CD4-positive, alpha-beta memory T cell (primary cell): ENCODE measurements around the gene ELMO2. TPM values are rescaled to one million over a fixed set of nuclear protein-coding genes. Genes with fewer than 3 reads are reported as not detected.

Source experiments
- CTCF ChIA-PET: fragments of 350-600 bp; sonication (Branson Sonifier 250); formaldehyde crosslinking; loops from one replicate; lab custom pipeline; 2021; ENCODE audit warnings: inconsistent platforms; ENCODE audit not compliant: partially characterized antibody; lab: Charles Lee
- POLR2A ChIA-PET: fragments of 350-600 bp; sonication (Branson Sonifier 250); formaldehyde crosslinking; loops from one replicate; lab custom pipeline; 2021; ENCODE audit not compliant: partially characterized antibody; lab: Charles Lee
- DNase-seq, 5 donors: peaks; one replicate each; pipeline versions ENCODE4 v3.0.0 to v3.0.0-alpha.2; 2020 to 2022; ENCODE audit warnings: mixed read lengths in 1 of 5
- H3K27ac ChIP-seq: one replicate; pipeline ENCODE4 v1.7.0; 2013; ENCODE audit warnings: low read depth, low read length
- H3K27me3 ChIP-seq: 2 replicates; pipeline ENCODE4 v1.7.0; 2013; ENCODE audit warnings: mild to moderate bottlenecking, low read length, moderate library complexity; ENCODE audit not compliant: insufficient read depth
- H3K36me3 ChIP-seq: 2 replicates; pipeline ENCODE4 v1.7.0; 2013; ENCODE audit warnings: mild to moderate bottlenecking, low read length, moderate library complexity; ENCODE audit not compliant: insufficient read depth
- H3K4me1 ChIP-seq: 2 replicates; pipeline ENCODE4 v1.7.0; 2013; ENCODE audit warnings: mild to moderate bottlenecking, low read length, moderate library complexity; ENCODE audit not compliant: insufficient read depth
- H3K4me3 ChIP-seq, 2 donors: one replicate each; pipeline ENCODE4 v1.7.0; 2013; ENCODE audit warnings: low read length in 2 of 2, mild to moderate bottlenecking in 1 of 2
- H3K9me3 ChIP-seq, 2 donors: one replicate each; pipeline ENCODE4 v1.7.0; 2013; ENCODE audit warnings: low read length in 2 of 2, control low read depth in 1 of 2; ENCODE audit not compliant: control insufficient read depth in 1 of 2
- H3K27ac Mint-ChIP-seq, 7 donors: one replicate each; pipeline ENCODE4 v1.8.0; 2020 to 2021; ENCODE audit warnings: mixed read lengths in 7 of 7, mild to moderate bottlenecking in 6 of 7, inconsistent platforms in 3 of 7, moderate library complexity in 3 of 7
- H3K27me3 Mint-ChIP-seq, 2 donors: one replicate each; pipeline ENCODE4 v1.8.0; 2020 to 2021; ENCODE audit warnings: mixed read lengths in 2 of 2
- H3K36me3 Mint-ChIP-seq, 2 donors: one replicate each; pipeline ENCODE4 v1.8.0; 2020 to 2021; ENCODE audit warnings: mixed read lengths in 2 of 2, inconsistent platforms in 1 of 2, mild to moderate bottlenecking in 1 of 2
- H3K4me1 Mint-ChIP-seq, 4 donors: one replicate each; pipeline ENCODE4 v1.8.0; 2020 to 2021; ENCODE audit warnings: mixed read lengths in 4 of 4, mild to moderate bottlenecking in 1 of 4
- H3K4me3 Mint-ChIP-seq, 8 donors: one replicate each; pipeline ENCODE4 v1.8.0; 2020 to 2021; ENCODE audit warnings: mixed read lengths in 8 of 8, mild to moderate bottlenecking in 7 of 8, moderate library complexity in 6 of 8, inconsistent platforms in 3 of 8
- H3K9me3 Mint-ChIP-seq, 8 donors: one replicate each; pipeline ENCODE4 v1.8.0; 2020 to 2021; ENCODE audit warnings: mixed read lengths in 8 of 8, mild to moderate bottlenecking in 5 of 8, inconsistent platforms in 3 of 8, moderate library complexity in 1 of 8
- intact Hi-C: fragments of 100-400 bp; cut with micrococcal nuclease; formaldehyde crosslinking; loops from one replicate; pipeline ENCODE4 v1.15.1; 2023
- polyA plus RNA-seq, 2 donors: library from polyadenylated mRNA; unstranded; fragments of 300-500 nt; fragmentation: Illumina TruSeq; gene quantifications; one replicate each; pipeline ENCODE4 v1.2.3, GENCODE V29; 2021
- total RNA-seq, 2 experiments: library from RNA; stranded (reverse); gene quantifications; one replicate each; pipeline ENCODE4 v1.2.3, GENCODE V29; 2021

Gene ELMO2
- total and polyA plus RNA-seq, 4 experiments from 2014 or later = 52.5 to 98.9 (median 67.9) TPM

- ChIA-PET POLR2A (interaction anchor here (0.7 to 3.4 kb wide), 11 partner anchors 8 to 1096 kb away, joined by 3 to 17 read pairs (median 5); partner anchors contain the start of genes PCIF1 and ZNF335), CTCF (interaction anchor here (0.7 to 3.9 kb wide), 14 partner anchors 14 to 526 kb away, joined by 3 to 27 read pairs (median 3); partner anchors contain the start of genes CDH22 and ZSWIM1)
- H3K36me3 ChIP-seq = no peaks in the 10 kb centered on the region
- Mint-ChIP-seq H3K4me3 (peak overlapping the region; percentile 91 to 99 (median 96)), H3K27ac (peak overlapping the region; percentile 96 to 99 (median 97)), H3K9me3 (no peaks in the 10 kb centered on the region), H3K36me3 (peaks cover 0 to 19% of the 10 kb centered on the region in 2 donors), H3K27me3 (peaks cover 0 to 3% of the 10 kb centered on the region in 2 donors), H3K4me1 (peaks cover 42 to 76% (median 59%) of the 10 kb centered on the region in 4 donors)
- no peaks in the 10 kb centered on the region for H3K9me3 ChIP-seq
- peak overlapping the region; percentile 64 to 73 for H3K4me3 ChIP-seq
- DNase-seq = peak; percentile 77 to 87 (median 81)
- no peaks in the 10 kb centered on the region for H3K27me3 ChIP-seq
- intact Hi-C loops = loop anchor here (1.0 kb wide), 4 partner anchors 43 to 435 kb away; partner anchors contain the start of genes NCOA5, TP53RK and ZNF335
- peak overlapping the region; percentile 95 for H3K27ac ChIP-seq
- H3K4me1 ChIP-seq = peaks cover 56% of the 10 kb centered on the region
Observed at GRCh38 chr20:46406986-46407670, 713 bp upstream of the ELMO2 start.

DNA sequence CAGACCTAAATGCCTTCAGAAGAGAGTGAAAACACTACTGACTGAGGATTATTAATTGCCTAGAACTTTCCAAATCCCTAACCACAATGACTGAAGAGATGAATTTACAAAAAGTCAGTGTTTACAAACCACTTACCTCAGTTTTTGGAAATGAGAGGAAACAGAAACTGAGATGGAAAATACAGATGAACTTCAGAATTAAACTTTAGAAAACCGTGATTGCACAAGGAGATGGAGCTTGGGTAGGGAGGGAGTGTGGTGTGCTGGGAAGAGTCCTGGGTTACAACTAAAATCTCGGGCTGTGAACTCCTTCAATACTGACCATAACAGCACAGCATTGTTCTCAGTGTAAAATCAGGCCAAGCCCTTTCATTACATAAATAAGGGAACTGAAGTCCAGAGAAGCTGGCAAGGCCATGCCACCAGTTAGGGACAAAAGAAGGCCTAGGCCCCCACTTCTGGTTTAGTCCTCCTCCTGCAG lies 4.0 kb downstream of the ELMO2 start:
- Histone ChIP-seq H3K4me3 (peak overlapping the region in 1 of 2 donors; percentile 32), H3K4me1 (peaks cover 77% of the 10 kb centered on the region), H3K27ac (peak overlapping the region; percentile 76), H3K9me3 (no peaks in the 10 kb centered on the region), H3K27me3 (no peaks in the 10 kb centered on the region), H3K36me3 (peaks cover 5% of the 10 kb centered on the region)
- intact Hi-C loops = no loop called here
- H3K27me3 Mint-ChIP-seq = no peaks in the 10 kb centered on the region
- POLR2A ChIA-PET = no interaction called here
- peaks cover 4 to 32% of the 10 kb centered on the region in 2 donors for H3K36me3 Mint-ChIP-seq
- CTCF ChIA-PET = interaction anchor here (0.9 to 1.2 kb wide), 5 partner anchors 11 to 269 kb away, joined by 3 to 6 read pairs (median 3); partner anchors contain the start of gene CDH22
- no peak for DNase-seq
- H3K9me3 Mint-ChIP-seq = no peaks in the 10 kb centered on the region
- peaks cover 62 to 93% (median 75%) of the 10 kb centered on the region in 4 donors for H3K4me1 Mint-ChIP-seq
- H3K4me3 Mint-ChIP-seq = peak overlapping the region in 7 of 8 donors; percentile 55 to 89 (median 79)
- H3K27ac Mint-ChIP-seq = peak overlapping the region; percentile 84 to 97 (median 95)

GRCh38 chr20:46401478-46401860 lies 4.9 kb downstream of the ELMO2 start:
- no peak for DNase-seq
- Histone ChIP-seq H3K27ac (peak overlapping the region; percentile 76), H3K27me3 (no peaks in the 10 kb centered on the region), H3K36me3 (peaks cover 11% of the 10 kb centered on the region), H3K4me1 (peaks cover 72% of the 10 kb centered on the region), H3K4me3 (peak overlapping the region in 1 of 2 donors; percentile 32), H3K9me3 (no peaks in the 10 kb centered on the region)
- POLR2A ChIA-PET = interaction anchor here (1.0 to 1.5 kb wide), 4 partner anchors 12 to 90 kb away, joined by 3 to 7 read pairs (median 4); no protein-coding TSS in a partner anchor
- H3K4me1 Mint-ChIP-seq = peaks cover 60 to 91% (median 76%) of the 10 kb centered on the region in 4 donors
- no peaks in the 10 kb centered on the region for H3K27me3 Mint-ChIP-seq
- intact Hi-C loops = loop anchor here (1.0 kb wide), 1 partner anchor 37 kb away; no protein-coding TSS in a partner anchor
- H3K36me3 Mint-ChIP-seq = peaks cover 12 to 32% of the 10 kb centered on the region in 2 donors
- CTCF ChIA-PET = interaction anchor here (1.1 kb wide), 1 partner anchor 268 kb away, joined by 3 read pairs; no protein-coding TSS in a partner anchor
- peak overlapping the region; percentile 84 to 97 (median 95) for H3K27ac Mint-ChIP-seq
- no peaks in the 10 kb centered on the region for H3K9me3 Mint-ChIP-seq
- H3K4me3 Mint-ChIP-seq = peak overlapping the region; percentile 67 to 89 (median 80)

DNA sequence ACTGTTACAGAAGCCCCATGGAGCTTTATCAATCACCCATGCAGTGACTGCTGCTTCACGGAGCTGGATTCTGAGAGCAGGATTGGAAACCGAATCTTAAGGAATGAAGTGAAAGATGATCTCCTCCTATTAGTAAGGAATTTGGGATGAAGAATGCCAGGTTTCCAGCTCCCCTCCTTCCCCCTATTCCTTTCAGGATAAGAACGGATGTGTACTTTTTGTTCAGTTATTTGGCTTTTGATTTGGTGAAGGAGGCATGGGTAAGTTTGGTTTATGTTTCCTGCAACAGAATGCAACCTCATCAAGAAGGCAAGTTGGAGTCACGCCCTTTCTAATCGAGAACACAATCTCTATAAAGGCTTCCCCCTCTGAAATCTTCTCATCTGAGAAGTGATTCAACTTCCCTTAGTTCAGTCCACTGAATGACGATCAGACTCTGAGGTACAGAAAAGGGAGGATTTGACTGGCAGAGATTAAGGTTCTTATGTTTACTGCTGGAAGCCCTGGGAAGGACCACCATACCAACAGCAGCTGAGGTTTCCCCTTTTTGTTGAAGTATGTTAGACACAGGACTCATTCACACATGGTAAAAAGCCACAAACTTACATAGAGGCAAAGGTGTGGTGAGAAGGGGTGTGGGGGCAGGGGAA lies 5.5 kb downstream of the ELMO2 start:
- peaks cover 72% of the 10 kb centered on the region for H3K4me1 ChIP-seq
- Mint-ChIP-seq H3K36me3 (peaks cover 15 to 34% of the 10 kb centered on the region in 2 donors), H3K4me3 (peak overlapping the region; percentile 67 to 89 (median 80)), H3K9me3 (no peaks in the 10 kb centered on the region), H3K27ac (peak overlapping the region; percentile 84 to 97 (median 95)), H3K4me1 (peaks cover 61 to 92% (median 76%) of the 10 kb centered on the region in 4 donors), H3K27me3 (no peaks in the 10 kb centered on the region)
- ChIA-PET POLR2A (interaction anchor here (0.6 to 1.5 kb wide), 6 partner anchors 8 to 89 kb away, joined by 3 to 7 read pairs (median 4); no protein-coding TSS in a partner anchor), CTCF (interaction anchor here (0.7 to 1.1 kb wide), 3 partner anchors 11 to 268 kb away, joined by 3 read pairs; no protein-coding TSS in a partner anchor)
- no peaks in the 10 kb centered on the region for H3K27me3 ChIP-seq
- H3K27ac ChIP-seq = peak overlapping the region; percentile 76
- peaks cover 13% of the 10 kb centered on the region for H3K36me3 ChIP-seq
- peak overlapping the region; percentile 36 to 60 for H3K4me3 ChIP-seq
- DNase-seq = peak; percentile 80 to 88 (median 85)
- H3K9me3 ChIP-seq = no peaks in the 10 kb centered on the region
- intact Hi-C loops = loop anchor here (1.0 kb wide), 1 partner anchor 37 kb away; no protein-coding TSS in a partner anchor

GRCh38 chr20:46400253-46400652 lies 6.2 kb downstream of the ELMO2 start:
- POLR2A ChIA-PET = interaction anchor here (1.1 to 1.5 kb wide), 5 partner anchors 9 to 93 kb away, joined by 3 to 7 read pairs (median 4); no protein-coding TSS in a partner anchor
- DNase-seq = peak in 1 of 5 donors; percentile 43

DNA sequence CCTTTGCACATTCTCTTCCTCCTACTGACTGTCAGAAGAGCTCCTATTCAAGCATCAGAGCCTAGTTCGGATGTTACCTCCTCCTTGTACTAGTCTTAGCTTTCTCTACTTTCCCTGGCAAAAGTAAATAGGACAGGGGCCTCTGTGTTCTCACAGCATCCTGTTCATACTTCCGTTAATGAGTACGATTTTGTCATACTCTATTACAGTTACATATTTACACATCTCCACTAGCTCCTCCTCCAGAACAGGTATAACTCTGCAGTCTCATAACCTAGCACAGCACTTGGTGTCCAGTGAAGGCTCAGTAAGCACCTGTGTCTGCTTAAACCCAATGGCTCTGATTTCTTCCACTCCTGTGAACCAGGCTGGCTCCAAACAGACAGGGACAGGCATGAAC lies 7.0 kb downstream of the ELMO2 start:
- ChIA-PET CTCF (interaction anchor here (0.7 to 1.5 kb wide), 3 partner anchors 14 to 50 kb away, joined by 3 to 4 read pairs (median 3); no protein-coding TSS in a partner anchor), POLR2A (interaction anchor here (1.2 to 1.6 kb wide), 5 partner anchors 8 to 92 kb away, joined by 3 to 6 read pairs (median 3); no protein-coding TSS in a partner anchor)
- intact Hi-C loops = no loop called here
- peak overlapping the region; percentile 76 for H3K27ac ChIP-seq
- peaks cover 61% of the 10 kb centered on the region for H3K4me1 ChIP-seq
- peaks cover 27% of the 10 kb centered on the region for H3K36me3 ChIP-seq
- no peaks in the 10 kb centered on the region for H3K27me3 Mint-ChIP-seq
- H3K4me3 Mint-ChIP-seq = peak overlapping the region in 7 of 8 donors; percentile 29 to 83 (median 77)
- DNase-seq = peak; percentile 34 to 54 (median 40)
- no peaks in the 10 kb centered on the region for H3K27me3 ChIP-seq
- peaks cover 18 to 41% of the 10 kb centered on the region in 2 donors for H3K36me3 Mint-ChIP-seq
- no peaks in the 10 kb centered on the region for H3K9me3 Mint-ChIP-seq
- peaks cover 58 to 90% (median 73%) of the 10 kb centered on the region in 4 donors for H3K4me1 Mint-ChIP-seq
- no peak overlapping the region for H3K4me3 ChIP-seq
- no peaks in the 10 kb centered on the region for H3K9me3 ChIP-seq
- H3K27ac Mint-ChIP-seq = peak overlapping the region; percentile 84 to 98 (median 93)

More at GRCh38 chr20:46400253-46400652, 6.2 kb downstream of the ELMO2 start:
- CTCF ChIA-PET = interaction anchor here (0.7 to 1.1 kb wide), 3 partner anchors 12 to 268 kb away, joined by 3 read pairs; no protein-coding TSS in a partner anchor
- Histone ChIP-seq H3K36me3 (peaks cover 19% of the 10 kb centered on the region), H3K27ac (peak overlapping the region; percentile 76), H3K4me3 (peak overlapping the region; percentile 36 to 60), H3K9me3 (no peaks in the 10 kb centered on the region), H3K4me1 (peaks cover 69% of the 10 kb centered on the region), H3K27me3 (no peaks in the 10 kb centered on the region)
- intact Hi-C loops = no loop called here
- Mint-ChIP-seq H3K27me3 (no peaks in the 10 kb centered on the region), H3K4me3 (peak overlapping the region; percentile 67 to 89 (median 80)), H3K4me1 (peaks cover 65 to 91% (median 75%) of the 10 kb centered on the region in 4 donors), H3K36me3 (peaks cover 15 to 38% of the 10 kb centered on the region in 2 donors), H3K27ac (peak overlapping the region; percentile 84 to 97 (median 95)), H3K9me3 (no peaks in the 10 kb centered on the region)
